OCI-LY1 (cell line): Measurements from ENCODE around the gene CYFIP1.

Experiments used
- CTCF ChIP-seq: fragments of 200-600 bp; sonication (generic), shearing (Covaris generic); IDR thresholded peaks from 2 replicates; pipeline ENCODE4 v1.5.1; 2017; ENCODE audit warnings: mild to moderate bottlenecking, antibody characterized with exemption, low read length, moderate library complexity, mixed read lengths
- EZH2 ChIP-seq: fragments of 200-600 bp; sonication (generic), shearing (Covaris generic); IDR thresholded peaks from 2 replicates; pipeline ENCODE4 v1.8.0; 2017; ENCODE audit warnings: borderline replicate concordance, mixed run types, mild to moderate bottlenecking, antibody characterized with exemption, low read length, moderate library complexity, mixed read lengths

DNA sequence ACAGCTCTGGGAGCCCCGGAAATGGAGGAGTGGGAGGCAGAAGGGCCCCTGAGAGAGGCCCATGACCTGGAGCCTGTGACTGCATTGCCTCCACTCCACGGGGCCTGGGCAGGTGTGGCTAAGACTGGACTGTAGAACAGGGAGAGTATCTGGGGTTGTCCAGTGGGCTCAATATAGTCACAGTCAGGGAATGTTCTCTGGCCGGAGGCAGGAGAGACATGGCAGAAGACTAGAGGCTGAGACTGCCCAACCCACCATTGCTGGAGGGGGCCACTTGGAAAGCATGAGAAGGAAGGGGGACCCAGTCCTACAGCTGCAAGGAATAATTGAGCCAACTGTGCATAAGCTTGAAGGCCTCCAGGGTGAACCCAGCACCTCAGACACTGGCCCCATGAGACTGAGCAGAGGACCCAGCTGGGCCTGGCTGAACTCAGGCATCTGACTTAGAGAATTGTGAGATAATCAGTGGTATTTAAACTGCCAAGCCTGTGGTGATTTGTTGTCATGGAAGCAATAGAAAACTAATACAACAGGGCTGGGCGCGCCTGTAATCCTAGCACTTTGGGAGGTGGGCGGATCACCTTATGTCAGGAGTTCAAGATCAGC, 108.6 kb downstream of the CYFIP1 start:
- TF ChIP-seq CTCF (no peak), EZH2 (no peak)
